HTERT RPE-1 (cell line): ENCODE data around the gene COTL1.
"Not testable (repeated sequence)": the region's sequence is repeated elsewhere in the genome, so short reads cannot be mapped to it uniquely, and the experiment has no call there.

Experiments
- in situ Hi-C: fragments of 300-500 bp; cut with MboI; formaldehyde crosslinking; loops from 4 replicates; pipeline ENCODE4 v1.14.3; 2020; ENCODE audit warnings: low sequenced_read_pairs

Gene COTL1

DNA sequence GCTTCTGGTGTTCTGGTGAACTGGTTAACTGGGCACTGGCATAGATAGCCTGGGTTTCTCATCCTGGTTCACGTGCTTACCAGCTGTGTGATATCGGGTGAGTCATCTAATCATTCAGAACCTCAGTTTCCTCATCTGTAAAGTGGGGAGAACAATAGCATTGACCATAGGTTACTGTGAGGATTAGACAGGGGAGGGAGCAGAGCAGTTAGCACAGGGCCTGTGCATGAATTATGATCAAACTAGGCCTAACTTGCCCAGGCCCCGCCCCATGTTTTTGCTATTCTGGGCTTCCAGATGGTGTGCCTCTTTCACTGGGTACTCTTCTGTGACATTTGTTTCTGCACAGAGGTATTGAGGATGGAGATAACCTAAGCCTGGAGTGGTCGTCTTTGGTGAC, 25.8 kb upstream of the COTL1 start:
- in situ Hi-C loops = no loop called here

DNA sequence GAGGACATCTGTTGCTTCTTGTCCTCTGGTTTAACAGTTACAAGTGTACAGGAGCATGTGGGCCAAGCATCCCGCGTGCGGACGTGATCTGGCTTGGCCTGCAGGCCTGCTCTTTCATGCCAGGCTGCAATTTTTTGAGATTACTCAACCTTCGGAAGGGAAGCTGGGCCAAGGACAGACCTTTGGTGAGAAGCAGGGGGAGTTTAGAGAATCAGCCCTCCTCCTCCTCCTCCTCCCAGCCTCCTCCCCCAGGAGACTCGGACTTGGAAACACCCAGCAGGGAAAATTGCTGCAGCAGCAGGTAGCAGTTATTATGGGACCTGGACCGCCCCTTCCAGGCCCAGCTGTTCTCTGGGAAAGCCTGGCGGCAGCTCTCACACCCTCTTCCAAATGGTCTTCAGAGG, 25.3 kb upstream of the COTL1 start:
- in situ Hi-C loops = no loop called here

- in situ Hi-C loops = no loop called here
Observed at GRCh38 chr16:84641643-84642358, 23.9 kb upstream of the COTL1 start.

DNA sequence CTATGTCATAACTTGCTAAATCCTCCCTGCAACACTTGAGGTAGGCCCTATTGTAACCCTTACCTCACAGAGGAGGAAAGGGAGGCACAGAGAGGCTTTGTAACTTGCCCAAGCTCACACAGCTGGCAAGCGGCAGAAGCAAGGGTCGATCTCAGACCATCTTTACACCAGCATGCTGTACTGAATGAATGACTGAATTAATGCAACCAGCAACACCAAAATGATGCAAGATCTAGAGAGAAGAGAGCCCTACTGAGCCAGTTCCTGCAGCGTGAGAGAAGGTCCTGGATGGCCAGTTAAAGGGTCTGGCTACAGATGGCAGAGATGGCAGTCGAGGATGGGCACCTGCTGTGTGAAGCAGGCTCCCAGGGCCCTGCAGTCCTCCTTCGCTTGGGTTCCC, 22.3 kb upstream of the COTL1 start:
- in situ Hi-C loops = no loop called here

DNA sequence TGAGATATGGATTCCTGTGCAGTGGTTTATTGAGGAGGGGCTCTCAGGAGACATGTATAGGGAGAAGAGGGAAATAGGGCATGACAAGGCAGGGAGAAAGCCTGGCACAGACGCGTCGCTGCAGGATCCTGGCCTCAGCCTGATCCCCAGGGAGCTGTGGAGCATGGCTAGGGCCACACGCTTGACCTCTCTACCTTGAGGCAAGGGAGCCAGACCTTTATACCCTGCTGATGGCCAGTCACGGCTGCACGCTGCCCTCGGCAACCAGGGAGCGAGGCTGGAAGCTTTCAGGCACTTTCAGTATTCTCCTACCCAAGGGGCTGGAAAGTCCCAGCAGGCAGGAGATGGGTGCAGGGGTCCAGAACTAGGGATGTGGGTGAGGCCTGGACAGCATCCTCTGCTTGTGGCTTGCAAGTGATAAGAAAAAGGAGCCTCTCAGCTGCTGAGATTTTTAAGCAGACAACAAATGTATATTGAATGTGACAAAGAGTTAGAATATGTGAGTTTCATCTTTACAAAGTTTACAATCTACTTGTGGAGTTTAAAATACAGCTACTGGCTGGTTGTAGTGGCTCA, 20.4 kb upstream of the COTL1 start:
- in situ Hi-C loops = no loop called here

- in situ Hi-C loops = no loop called here
Observed at GRCh38 chr16:84637709-84638108, 19.8 kb upstream of the COTL1 start.

- in situ Hi-C loops = no loop called here
Observed at GRCh38 chr16:84635702-84636101, 17.8 kb upstream of the COTL1 start.

DNA sequence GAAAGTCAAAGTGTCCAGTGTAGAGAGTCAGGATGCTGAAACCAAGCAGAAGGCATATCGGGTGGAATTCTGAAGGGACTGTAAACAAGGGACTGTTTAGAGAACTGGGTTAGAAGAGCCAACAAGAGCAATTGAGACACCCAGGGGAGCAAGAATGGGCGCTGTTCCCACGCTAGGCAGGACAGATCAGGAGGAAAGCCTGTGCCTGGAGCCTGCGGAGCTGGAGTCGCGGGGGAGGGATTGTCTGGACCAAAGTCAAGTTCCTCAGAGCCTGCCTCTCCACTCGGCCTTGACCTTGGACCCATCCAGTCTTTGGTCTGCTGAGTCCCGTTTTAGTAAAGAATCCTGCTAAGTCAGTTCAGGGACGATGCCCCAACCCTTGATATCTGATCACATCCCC, 15.7 kb upstream of the COTL1 start:
- in situ Hi-C loops = no loop called here

GRCh38 chr16:84632862-84633261, 15.0 kb upstream of the COTL1 start:
- in situ Hi-C loops = not testable (repeated sequence)

DNA sequence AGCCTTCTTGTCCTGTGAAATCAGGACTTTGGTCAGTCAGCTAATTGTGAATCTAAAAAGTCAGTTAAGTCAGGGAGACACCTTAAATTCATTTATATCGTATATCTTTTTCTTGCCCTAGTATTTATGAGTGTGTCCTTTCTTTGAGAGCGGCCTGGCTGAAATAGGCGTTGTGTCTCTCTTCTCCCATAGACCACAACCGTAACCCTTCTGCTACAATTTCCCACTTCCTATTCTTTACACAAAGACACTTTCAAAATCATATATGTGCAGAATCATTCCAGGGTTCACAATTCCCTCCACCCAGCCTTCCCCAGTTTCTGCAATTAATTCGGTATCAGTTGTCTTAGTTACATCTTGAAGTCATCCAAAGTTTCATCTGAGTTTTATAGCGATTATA, 14.0 kb upstream of the COTL1 start:
- in situ Hi-C loops = no loop called here

- in situ Hi-C loops = no loop called here
Observed at GRCh38 chr16:84631153-84631466, 13.2 kb upstream of the COTL1 start.

DNA sequence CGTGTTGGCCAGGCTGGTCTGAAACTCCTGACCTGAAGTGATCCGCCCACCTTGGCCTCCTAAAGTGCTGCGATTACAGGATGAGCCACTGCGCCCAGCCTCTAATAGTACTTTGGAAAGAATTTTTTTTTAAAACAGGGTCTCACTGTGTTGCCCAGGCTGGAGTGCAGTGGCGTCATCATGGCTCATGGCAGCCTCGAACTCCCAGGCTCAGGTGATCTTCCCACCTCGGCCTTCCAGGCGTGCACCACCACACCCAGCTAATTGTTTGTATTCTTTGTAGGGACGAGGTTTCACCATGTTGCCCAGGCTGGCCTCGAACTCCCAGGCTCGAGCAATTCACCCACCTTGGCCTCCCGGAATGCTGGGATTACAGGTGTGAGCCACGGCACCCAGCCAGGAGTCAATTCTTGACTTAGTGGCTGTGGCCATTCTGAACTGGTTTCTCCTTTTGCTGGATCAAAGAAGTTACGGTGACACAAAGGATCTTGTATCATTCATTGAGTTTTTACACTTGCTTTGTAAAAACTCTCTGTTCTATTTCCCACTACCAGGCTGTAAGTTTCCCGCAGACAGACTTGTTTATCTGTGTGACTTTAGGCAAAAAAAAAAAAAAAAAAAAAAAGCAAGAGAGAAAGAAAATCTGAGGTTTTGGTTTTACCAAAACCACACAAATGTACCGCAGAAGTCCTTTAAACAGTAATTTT, 12.7 kb upstream of the COTL1 start:
- in situ Hi-C loops = no loop called here

- in situ Hi-C loops = no loop called here
Observed at GRCh38 chr16:84630009-84630408, 12.1 kb upstream of the COTL1 start.

DNA sequence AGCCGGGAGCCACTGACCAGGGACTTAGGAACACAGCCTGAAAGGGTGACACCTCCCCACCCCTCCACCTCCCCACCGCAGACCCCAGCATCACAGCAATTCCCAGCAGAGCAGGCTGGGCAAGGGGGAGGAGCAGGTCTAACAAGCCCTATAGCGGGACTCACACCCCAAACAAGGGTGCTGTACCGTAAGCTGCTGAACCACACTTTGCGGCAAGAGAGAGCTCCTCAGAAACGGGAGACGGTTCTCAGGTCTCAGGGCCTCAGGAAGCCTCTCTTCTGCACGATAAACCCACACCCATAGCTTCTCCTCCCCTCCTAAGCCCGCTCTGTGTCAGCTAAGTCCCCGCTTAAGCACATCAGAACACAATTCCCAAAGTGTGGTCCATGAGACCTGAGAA, 11.7 kb upstream of the COTL1 start:
- in situ Hi-C loops = no loop called here

GRCh38 chr16:84628226-84628731, 10.4 kb upstream of the COTL1 start:
- in situ Hi-C loops = no loop called here

GRCh38 chr16:84625556-84625955, 7.7 kb upstream of the COTL1 start:
- in situ Hi-C loops = no loop called here

DNA sequence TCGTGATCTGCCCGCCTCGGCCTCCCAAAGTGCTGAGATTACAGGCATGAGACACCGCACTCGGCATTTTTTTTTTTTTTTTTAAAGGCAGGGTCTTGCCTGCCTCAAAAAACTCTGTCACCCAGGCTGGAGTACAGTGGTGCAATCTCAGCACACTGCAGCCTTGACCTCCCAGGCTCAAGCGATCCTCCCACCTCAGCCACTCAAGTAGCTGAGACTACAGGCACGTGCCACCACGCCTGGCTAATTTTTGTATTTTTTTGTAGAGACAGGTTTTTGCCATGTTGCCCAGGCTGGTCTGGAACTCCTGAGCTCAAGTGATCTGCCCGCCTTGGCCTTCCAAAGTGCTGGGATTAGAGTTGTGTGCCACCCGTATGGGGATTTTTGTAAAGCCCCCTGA, 3.0 kb upstream of the COTL1 start:
- in situ Hi-C loops = not testable (repeated sequence)

DNA sequence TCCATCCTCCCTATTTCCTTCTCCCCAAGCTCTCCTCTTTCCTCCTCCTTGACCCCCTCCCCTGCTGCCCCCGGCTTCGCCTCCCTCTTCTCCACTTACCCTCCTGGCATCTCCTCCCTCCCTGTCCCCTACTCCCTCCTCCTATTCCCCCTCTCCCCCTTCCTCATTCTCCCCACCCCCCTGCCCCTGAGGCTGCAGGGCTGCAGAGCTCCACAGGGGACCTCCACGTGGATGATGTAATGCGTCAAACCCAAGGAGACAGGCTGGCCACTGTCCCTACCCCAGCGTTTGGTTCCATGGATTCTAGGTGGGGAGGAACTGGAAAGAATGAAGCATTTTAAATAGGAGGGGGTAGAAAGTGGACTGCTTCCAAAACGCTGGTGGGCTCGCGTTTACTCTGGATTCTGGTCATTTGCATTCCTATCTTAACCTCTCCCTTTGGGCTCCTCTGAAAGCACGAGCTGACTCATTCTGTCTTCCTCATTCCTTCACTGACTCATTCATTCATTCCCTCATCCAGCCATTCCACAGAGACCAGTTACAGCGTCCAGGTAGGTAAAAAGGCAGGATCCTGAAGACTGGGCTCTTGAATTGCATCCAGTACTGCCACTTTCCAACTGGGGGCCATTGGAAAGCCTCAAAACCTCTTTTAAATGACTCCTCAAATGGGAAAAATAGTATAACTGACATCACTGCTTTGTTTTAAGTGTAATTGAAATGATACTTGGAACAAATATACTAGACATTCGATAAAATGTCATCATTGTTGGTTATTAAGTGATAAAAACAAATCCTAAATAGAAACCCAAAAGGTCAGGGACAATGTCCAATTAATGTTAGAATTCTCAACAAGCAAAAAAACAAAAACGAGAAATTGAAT, 943 bp upstream of the COTL1 start:
- in situ Hi-C loops = no loop called here

DNA sequence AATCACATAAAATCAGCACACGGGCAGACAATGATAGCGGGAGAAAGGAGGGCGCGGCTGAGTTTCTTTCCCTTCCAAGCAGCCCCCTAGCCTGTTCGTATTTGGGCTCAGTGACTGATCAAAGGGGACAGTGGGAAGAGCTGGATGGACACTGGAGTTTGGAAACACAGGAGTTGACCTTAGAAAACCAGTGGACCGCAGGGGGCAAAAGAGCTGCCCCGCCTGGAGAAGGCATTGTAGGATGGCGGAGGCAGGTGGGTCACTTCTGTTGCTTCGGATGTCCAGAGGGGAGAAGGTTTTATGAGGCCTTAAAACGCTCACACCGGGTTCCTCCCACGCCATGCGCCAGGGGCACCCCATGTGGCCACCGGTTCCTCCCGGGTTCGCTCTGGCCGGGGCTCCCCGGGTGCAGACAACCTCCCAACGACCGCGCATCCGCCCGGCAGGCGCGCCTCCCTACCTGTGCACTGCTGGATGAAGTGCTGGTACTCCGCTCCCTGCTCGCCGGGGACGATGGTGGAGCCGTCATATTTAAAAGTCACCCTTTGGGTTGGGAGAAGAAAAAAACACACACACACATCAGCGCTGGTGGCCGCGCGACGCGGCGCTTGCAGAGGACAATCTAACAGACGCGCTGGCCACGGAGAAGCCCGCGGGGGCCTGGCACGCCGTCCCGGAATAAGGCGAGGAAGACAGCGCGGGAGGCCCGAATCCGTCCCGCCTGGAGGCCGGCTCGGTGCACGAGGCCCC, 662 bp downstream of the COTL1 start:
- in situ Hi-C loops = no loop called here

- in situ Hi-C loops = no loop called here
Observed at GRCh38 chr16:84616515-84616914, 1.4 kb downstream of the COTL1 start.
